A204.1 (cell line): ENCODE results near the gene CHMP6.

Source experiments
- FAIRE-seq: peaks from 2 replicates; lab custom pipeline; 2012; peaks lifted over from hg19 to GRCh38; lab: Jason Lieb, UNC

CHMP6 gene

GRCh38 chr17:81043725-81044427 is 52.2 kb downstream of the CHMP6 start:
- FAIRE-seq: no peak

DNA sequence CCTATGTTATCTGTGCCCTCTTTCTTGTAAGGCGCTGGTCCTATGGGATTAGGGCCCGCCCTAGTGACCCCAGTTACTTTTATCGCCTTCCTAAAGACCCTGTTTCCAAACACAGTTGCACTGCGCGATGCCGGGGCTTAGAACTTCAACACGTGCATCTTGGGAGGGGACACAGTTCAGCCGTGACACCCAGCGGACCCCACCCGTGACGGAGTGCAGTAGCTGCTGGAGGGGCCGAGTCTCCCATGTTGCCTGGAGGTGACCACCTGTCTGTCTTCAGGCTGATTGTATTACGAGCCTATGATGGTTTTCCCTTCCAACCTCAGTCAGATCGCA is 52.8 kb downstream of the CHMP6 start:
- no peak for FAIRE-seq

- FAIRE-seq: no peak
Measured at GRCh38 chr17:81044764-81045589, 53.3 kb downstream of the CHMP6 start.

DNA sequence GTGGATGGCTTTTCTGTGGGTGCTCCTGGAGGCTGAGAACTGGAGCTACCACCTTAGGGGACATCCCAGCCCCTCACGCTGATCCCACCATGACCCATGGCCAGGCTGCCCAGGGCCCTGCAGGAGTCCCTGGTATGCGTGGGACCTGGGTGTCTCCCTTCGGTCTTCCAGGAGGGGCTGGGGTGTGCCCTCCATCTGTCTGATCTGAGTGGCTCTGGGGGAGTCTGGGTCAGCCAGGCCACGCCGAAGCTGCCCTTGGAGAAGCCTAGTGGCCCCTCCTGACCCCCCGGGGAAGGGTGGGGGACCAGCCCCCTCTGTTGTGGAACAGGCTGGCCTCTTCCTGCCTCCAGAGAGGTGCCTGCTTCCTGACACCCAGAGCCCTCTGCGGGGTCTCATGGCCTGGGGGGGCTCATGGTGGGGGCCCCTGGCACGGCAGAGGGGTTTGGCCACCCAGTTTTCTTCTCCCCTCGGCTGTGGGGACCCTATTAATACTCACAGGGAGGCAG is 54.0 kb downstream of the CHMP6 start:
- no peak for FAIRE-seq

- no peak for FAIRE-seq
Measured at GRCh38 chr17:81046132-81046769, 54.6 kb downstream of the CHMP6 start.

DNA sequence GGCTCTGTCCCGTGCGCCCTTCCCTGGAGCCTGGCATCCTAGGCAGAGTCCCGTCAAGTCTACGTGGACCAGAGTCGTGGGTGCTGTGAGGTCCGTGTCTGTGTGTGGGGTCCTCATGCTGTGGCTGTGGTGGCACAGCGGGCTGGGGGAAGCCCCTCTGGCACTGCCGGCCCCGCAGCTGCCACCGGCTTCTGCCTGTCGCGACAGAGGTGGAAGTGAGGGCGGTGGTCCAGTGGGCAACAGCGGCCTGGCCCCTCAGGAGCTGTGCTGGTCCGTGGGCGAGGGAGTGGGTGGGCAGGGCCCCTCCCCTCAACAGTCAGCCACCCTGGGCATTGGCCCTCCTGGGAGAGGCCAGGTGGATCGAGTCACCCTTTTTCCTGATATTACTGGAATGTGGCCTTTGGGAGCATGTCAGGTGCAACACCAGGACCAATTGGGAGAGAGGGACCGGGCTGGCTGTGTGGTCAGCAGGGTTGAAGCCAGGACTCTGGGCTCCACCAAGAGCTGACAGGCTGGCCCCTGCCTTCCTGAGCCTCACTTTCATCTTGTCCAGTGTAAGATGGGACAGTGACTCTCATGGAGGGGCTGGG is 55.2 kb downstream of the CHMP6 start:
- FAIRE-seq: no peak

DNA sequence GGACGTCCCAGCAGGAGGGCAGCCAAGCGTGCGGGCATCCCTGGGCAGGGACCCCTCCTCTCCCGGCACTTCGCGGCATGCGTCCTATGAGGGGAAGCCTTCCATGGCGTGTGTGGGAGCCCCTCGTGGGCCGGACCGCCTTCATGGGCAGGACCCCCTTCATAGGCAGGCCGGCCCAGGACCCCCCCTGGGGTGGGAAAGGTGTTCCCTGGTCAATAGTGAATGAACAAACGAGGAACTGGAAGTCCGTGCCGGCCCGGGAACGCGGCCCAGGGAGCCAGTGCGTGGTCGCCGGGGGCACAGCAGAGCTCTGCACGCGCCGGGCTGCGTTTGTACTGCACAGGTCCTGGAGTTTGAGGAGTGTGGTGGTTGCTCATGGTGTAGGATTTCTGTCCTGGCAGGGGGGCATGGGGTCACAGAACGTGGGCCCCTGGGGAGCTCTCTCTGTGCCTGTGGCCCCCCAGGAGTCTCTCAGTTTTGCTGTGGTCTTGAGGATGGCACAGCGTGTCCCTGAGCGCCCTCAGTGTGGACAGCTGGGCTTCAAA is 57.3 kb downstream of the CHMP6 start:
- FAIRE-seq: no peak

DNA sequence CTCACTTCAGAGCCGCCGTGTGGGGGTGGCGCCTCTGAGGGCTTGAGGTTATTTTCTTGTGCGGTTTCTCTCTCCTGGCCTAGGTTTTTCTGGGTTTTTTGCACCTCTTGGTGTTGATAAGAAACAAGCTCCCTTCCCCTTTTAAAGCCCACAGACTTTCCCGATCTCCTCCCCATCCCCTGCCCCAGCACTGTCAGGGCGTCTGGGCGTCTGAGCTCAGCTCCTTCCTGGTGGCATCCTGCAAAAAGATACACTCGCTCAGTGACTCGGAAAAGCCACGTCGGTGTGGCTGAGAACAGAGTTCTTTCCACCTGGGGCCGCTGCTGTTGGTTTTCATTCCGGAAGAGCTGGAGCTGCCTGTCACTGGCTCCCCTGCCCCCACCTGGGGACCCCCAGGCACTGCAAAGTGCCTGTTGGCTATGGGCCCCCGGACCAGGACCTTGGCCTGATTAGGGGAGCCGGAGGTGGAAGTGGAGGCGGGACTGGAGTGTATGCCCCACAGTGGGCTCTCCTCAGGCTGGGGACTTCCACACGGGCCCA is 57.8 kb downstream of the CHMP6 start:
- FAIRE-seq: no peak
